Urinary bladder (tissue), 4 donors: ENCODE measurements around the gene MAP3K20. TPM values are rescaled to one million over a fixed set of nuclear protein-coding genes. Genes with fewer than 3 reads are reported as not detected.

Source experiments
- DNase-seq: peaks from one replicate; pipeline ENCODE4 v3.0.0-alpha.2; 2015; ENCODE audit errors: extremely low spot score
- H3K27ac ChIP-seq: one replicate; pipeline ENCODE4 v1.5.1; 2013; ENCODE audit warnings: low read depth, mild to moderate bottlenecking, moderate library complexity
- H3K36me3 ChIP-seq: one replicate; pipeline ENCODE4 v1.6.1; 2013; ENCODE audit warnings: mild to moderate bottlenecking, moderate library complexity; ENCODE audit not compliant: insufficient read depth
- H3K4me1 ChIP-seq: one replicate; pipeline ENCODE4 v1.6.1; 2013; ENCODE audit warnings: mild to moderate bottlenecking, moderate library complexity; ENCODE audit not compliant: insufficient read depth
- H3K4me3 ChIP-seq: one replicate; pipeline ENCODE4 v1.5.1; 2013; ENCODE audit warnings: low read depth, low read length
- WGBS: extraction: QIAGEN DNeasy Blood & Tissue Kit; methylation state at CpG from one replicate; pipeline ENCODE4 v1.1.7; 2013; 5-methylcytosine and 5-hydroxymethylcytosine counted together
- polyA plus RNA-seq: library from polyadenylated mRNA; stranded (reverse); fragments of 200-250 nt; gene quantifications from one replicate; pipeline ENCODE4 v1.2.3, GENCODE V29; 2013
- total RNA-seq: library from RNA; depleted of rRNA; stranded (reverse); fragments of >200 nt; gene quantifications from one replicate; pipeline ENCODE4 v1.2.3, GENCODE V29; 2014
- donor health status: healthy with polysubstance abuse.
- donor health status: healthy.

The MAP3K20 gene
- total and polyA plus RNA-seq, 2 donors = 140 TPM

- Histone ChIP-seq H3K27ac (no peak overlapping the region), H3K4me1 (peaks cover 6% of the 10 kb centered on the region), H3K4me3 (no peak overlapping the region), H3K36me3 (no peaks in the 10 kb centered on the region)
- 91% methylated on average over 8 of the region's 8 CpGs for WGBS
- no peak for DNase-seq
These were observed 32.2 kb upstream of the MAP3K20 start for GRCh38 chr2:173043476-173043875.

- Histone ChIP-seq H3K36me3 (no peaks in the 10 kb centered on the region), H3K4me3 (no peak overlapping the region), H3K4me1 (peaks cover 7% of the 10 kb centered on the region), H3K27ac (no peak overlapping the region)
- no peak for DNase-seq
- 89% methylated on average over 13 of the region's 13 CpGs for WGBS
These were observed 31.6 kb upstream of the MAP3K20 start for GRCh38 chr2:173043897-173044519.

- H3K36me3 ChIP-seq = no peaks in the 10 kb centered on the region
- H3K27ac ChIP-seq = no peak overlapping the region
- DNase-seq = no peak
- peaks cover 7% of the 10 kb centered on the region for H3K4me1 ChIP-seq
- H3K4me3 ChIP-seq = no peak overlapping the region
- 72% methylated on average over 10 of the region's 10 CpGs for WGBS
These were observed 31.0 kb upstream of the MAP3K20 start for GRCh38 chr2:173044686-173045085.

- 34% methylated on average over 2 of the region's 2 CpGs for WGBS
- no peaks in the 10 kb centered on the region for H3K36me3 ChIP-seq
- DNase-seq = no peak
- H3K4me1 ChIP-seq = peaks cover 7% of the 10 kb centered on the region
- no peak overlapping the region for H3K27ac ChIP-seq
- no peak overlapping the region for H3K4me3 ChIP-seq
These were observed 30.5 kb upstream of the MAP3K20 start for GRCh38 chr2:173045181-173045580.

- H3K4me1 ChIP-seq = peaks cover 7% of the 10 kb centered on the region
- peak overlapping the region; percentile 57 for H3K27ac ChIP-seq
- H3K36me3 ChIP-seq = no peaks in the 10 kb centered on the region
- H3K4me3 ChIP-seq = no peak overlapping the region
- 93% methylated on average over 3 of the region's 3 CpGs for WGBS
- no peak for DNase-seq
These were observed 27.1 kb upstream of the MAP3K20 start for GRCh38 chr2:173048522-173048896.

- WGBS = 9% methylated on average over 4 of the region's 4 CpGs
- Histone ChIP-seq H3K4me1 (peaks cover 7% of the 10 kb centered on the region), H3K36me3 (no peaks in the 10 kb centered on the region), H3K4me3 (no peak overlapping the region), H3K27ac (no peak overlapping the region)
- no peak for DNase-seq
These were observed 26.6 kb upstream of the MAP3K20 start for GRCh38 chr2:173048897-173049661.

- 23% methylated on average over 3 of the region's 3 CpGs for WGBS
- Histone ChIP-seq H3K4me3 (no peak overlapping the region), H3K4me1 (peaks cover 3% of the 10 kb centered on the region), H3K27ac (no peak overlapping the region), H3K36me3 (no peaks in the 10 kb centered on the region)
- no peak for DNase-seq
These were observed 25.8 kb upstream of the MAP3K20 start for GRCh38 chr2:173049831-173050230.

GRCh38 chr2:173050684-173051083 is 25.0 kb upstream of the MAP3K20 start:
- no peak for DNase-seq
- Histone ChIP-seq H3K4me1 (peaks cover 3% of the 10 kb centered on the region), H3K36me3 (no peaks in the 10 kb centered on the region), H3K27ac (no peak overlapping the region), H3K4me3 (no peak overlapping the region)
- 89% methylated on average over 4 of the region's 4 CpGs for WGBS

GRCh38 chr2:173051463-173052215 is 24.0 kb upstream of the MAP3K20 start:
- Histone ChIP-seq H3K4me3 (no peak overlapping the region), H3K36me3 (no peaks in the 10 kb centered on the region), H3K27ac (no peak overlapping the region), H3K4me1 (peaks cover 3% of the 10 kb centered on the region)
- WGBS = 73% methylated on average over 7 of the region's 7 CpGs
- DNase-seq = no peak

- H3K27ac ChIP-seq = no peak overlapping the region
These were observed 22.5 kb upstream of the MAP3K20 start for GRCh38 chr2:173053043-173053699.

GRCh38 chr2:173054466-173054865 is 21.2 kb upstream of the MAP3K20 start:
- no peaks in the 10 kb centered on the region for H3K4me1 ChIP-seq
- WGBS = 86% methylated on average over 3 of the region's 3 CpGs
- DNase-seq = no peak
- no peaks in the 10 kb centered on the region for H3K36me3 ChIP-seq
- H3K4me3 ChIP-seq = no peak overlapping the region
- no peak overlapping the region for H3K27ac ChIP-seq

More at GRCh38 chr2:173053043-173053699, 22.5 kb upstream of the MAP3K20 start:
- Histone ChIP-seq H3K4me3 (no peak overlapping the region), H3K4me1 (peaks cover 3% of the 10 kb centered on the region), H3K36me3 (no peaks in the 10 kb centered on the region)
- DNase-seq = no peak
- WGBS = 82% methylated on average over 3 of the region's 3 CpGs

- Histone ChIP-seq H3K36me3 (no peaks in the 10 kb centered on the region), H3K4me3 (no peak overlapping the region), H3K4me1 (no peaks in the 10 kb centered on the region), H3K27ac (no peak overlapping the region)
- 78% methylated on average over 4 of the region's 4 CpGs for WGBS
- DNase-seq = no peak
These were observed 18.8 kb upstream of the MAP3K20 start for GRCh38 chr2:173056705-173057364.

- no peak overlapping the region for H3K4me3 ChIP-seq
- DNase-seq = no peak
These were observed 17.5 kb upstream of the MAP3K20 start for GRCh38 chr2:173058097-173058496.

More at GRCh38 chr2:173058097-173058496, 17.5 kb upstream of the MAP3K20 start:
- no peaks in the 10 kb centered on the region for H3K36me3 ChIP-seq
- no peaks in the 10 kb centered on the region for H3K4me1 ChIP-seq
- H3K27ac ChIP-seq = no peak overlapping the region
